Measurements from ENCODE around the gene CYB5RL. TPM values are rescaled to one million over a fixed set of nuclear protein-coding genes. Genes with fewer than 3 reads are reported as not detected.

Gene CYB5RL
- total and polyA plus RNA-seq, 2 experiments from 2014 or later = 4.5 to 7.5 TPM

DNA sequence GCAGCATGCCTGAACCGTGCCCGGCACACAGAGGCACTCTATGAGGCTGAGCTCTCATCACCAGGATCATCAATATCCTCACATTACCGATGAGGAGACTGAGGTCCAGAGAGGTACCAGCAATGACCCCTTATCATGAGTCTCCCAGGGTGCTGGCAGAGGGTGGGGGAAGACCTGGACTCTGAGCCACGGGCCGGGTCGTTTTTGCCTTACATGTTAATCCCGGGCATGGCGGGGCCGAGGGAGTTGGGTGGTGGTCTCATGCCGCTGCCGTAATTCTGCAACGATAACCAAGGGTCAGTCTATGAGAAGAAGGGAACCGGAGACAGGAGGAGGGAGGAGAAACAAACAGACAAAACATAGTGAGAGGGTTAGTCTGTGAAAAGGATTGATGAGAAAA lies 43.2 kb upstream of the CYB5RL start:
- H3K4me2 ChIP-seq = no peak overlapping the region
- TF ChIP-seq EZH2phosphoT487 (IDR thresholded peaks at IDR 0.05; ENCODE audit: low read depth, severe bottlenecking, unreplicated experiment) (no peak), CTCF (IDR thresholded peaks at IDR 0.05; ENCODE audit: poor library complexity) (no peak), EZH2 (IDR thresholded peaks at IDR 0.05; ENCODE audit: borderline replicate concordance) (no peak)
- no peak for DNase-seq (ENCODE audit: low spot score)
- no peaks in the 10 kb centered on the region for H3K36me3 ChIP-seq (replicated peaks; ENCODE audit: insufficient read depth, low read depth)
- no peaks in the 10 kb centered on the region for H3K9me2 ChIP-seq (replicated peaks; ENCODE audit: insufficient read depth)
- no peaks in the 10 kb centered on the region for H4K20me1 ChIP-seq (ENCODE audit: insufficient read depth, poor library complexity, severe bottlenecking)
- H3K79me2 ChIP-seq = no peaks in the 10 kb centered on the region
- no peak overlapping the region for H2AFZ ChIP-seq
- no peaks in the 10 kb centered on the region for H3K4me1 ChIP-seq (ENCODE audit: insufficient read depth)
- no peaks in the 10 kb centered on the region for H3K27me3 ChIP-seq
- H3K4me3 ChIP-seq = no peak overlapping the region
- 95% methylated on average over 13 of the region's 13 CpGs for WGBS (ENCODE audit: low lambda C conversion rate, missing lambda C conversion rate)
- no peak overlapping the region for H3K27ac ChIP-seq
- no peaks in the 10 kb centered on the region for H3K9me3 ChIP-seq (ENCODE audit: low read depth)

DNA sequence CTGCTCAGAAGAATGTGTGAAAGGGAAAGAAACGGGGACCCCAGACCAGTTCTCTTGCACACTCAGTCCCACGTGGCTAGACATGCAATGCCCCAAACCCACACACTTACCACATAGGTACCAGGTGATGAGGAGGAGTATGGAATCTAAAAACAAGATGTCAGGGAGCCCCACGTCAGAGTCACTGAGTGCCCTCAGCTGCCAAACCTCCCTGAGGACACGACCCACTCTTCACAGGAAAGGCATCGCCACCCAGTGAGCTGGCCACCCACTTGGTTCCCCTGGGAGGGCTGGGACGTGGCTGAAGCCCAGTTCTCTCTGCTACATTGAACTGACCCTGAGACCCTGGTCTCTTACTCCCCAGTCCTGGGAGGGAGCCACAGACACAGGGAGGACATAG lies 41.5 kb upstream of the CYB5RL start:
- Histone ChIP-seq H3K9me2 (replicated peaks; ENCODE audit: insufficient read depth) (no peaks in the 10 kb centered on the region), H3K9me3 (ENCODE audit: low read depth) (no peaks in the 10 kb centered on the region), H3K36me3 (replicated peaks; ENCODE audit: insufficient read depth, low read depth) (no peaks in the 10 kb centered on the region), H3K27me3 (no peaks in the 10 kb centered on the region), H3K79me2 (no peaks in the 10 kb centered on the region), H4K20me1 (ENCODE audit: insufficient read depth, poor library complexity, severe bottlenecking) (no peaks in the 10 kb centered on the region), H3K27ac (no peak overlapping the region), H3K4me2 (no peak overlapping the region), H3K4me1 (ENCODE audit: insufficient read depth) (no peaks in the 10 kb centered on the region), H2AFZ (no peak overlapping the region), H3K4me3 (no peak overlapping the region)
- 93% methylated on average over 6 of the region's 6 CpGs for WGBS (ENCODE audit: low lambda C conversion rate, missing lambda C conversion rate)
- TF ChIP-seq CTCF (IDR thresholded peaks at IDR 0.05; ENCODE audit: poor library complexity) (no peak), EZH2phosphoT487 (IDR thresholded peaks at IDR 0.05; ENCODE audit: low read depth, severe bottlenecking, unreplicated experiment) (no peak), EZH2 (IDR thresholded peaks at IDR 0.05; ENCODE audit: borderline replicate concordance) (no peak)
- DNase-seq (ENCODE audit: low spot score) = no peak

DNA sequence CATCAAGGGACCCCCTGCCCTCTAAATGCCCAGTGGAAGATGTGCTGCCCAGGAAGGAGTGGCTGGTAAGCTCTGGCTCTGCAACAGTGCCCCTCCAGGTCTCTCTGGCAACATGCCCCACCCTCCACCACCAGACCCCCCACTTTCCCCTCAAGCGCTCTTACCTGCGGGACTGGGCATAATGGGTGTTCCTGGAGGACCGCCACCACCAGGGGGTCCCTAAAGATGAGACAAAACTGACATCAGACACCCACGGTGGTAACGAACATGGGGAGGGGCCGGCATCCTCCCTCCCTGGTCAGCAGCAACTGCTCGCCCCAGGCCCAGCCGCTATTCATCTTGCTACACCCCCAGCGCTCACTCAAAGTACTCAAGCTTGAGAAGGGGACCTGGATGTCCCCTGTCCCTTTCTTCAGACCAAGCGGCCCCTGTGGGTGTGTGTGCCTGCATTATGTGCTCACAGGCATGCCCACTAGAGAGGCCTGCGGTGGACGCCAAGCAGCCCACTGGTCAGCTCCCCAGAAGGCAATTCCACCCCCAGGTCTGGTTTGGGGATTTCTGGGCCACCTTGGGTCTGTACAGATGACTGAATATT lies 41.0 kb upstream of the CYB5RL start:
- Histone ChIP-seq H3K4me3 (no peak overlapping the region), H3K79me2 (no peaks in the 10 kb centered on the region), H3K4me1 (ENCODE audit: insufficient read depth) (no peaks in the 10 kb centered on the region), H3K27ac (no peak overlapping the region), H3K36me3 (replicated peaks; ENCODE audit: insufficient read depth, low read depth) (no peaks in the 10 kb centered on the region), H4K20me1 (ENCODE audit: insufficient read depth, poor library complexity, severe bottlenecking) (no peaks in the 10 kb centered on the region), H3K9me3 (ENCODE audit: low read depth) (no peaks in the 10 kb centered on the region), H3K9me2 (replicated peaks; ENCODE audit: insufficient read depth) (no peaks in the 10 kb centered on the region), H3K27me3 (no peaks in the 10 kb centered on the region), H3K4me2 (no peak overlapping the region), H2AFZ (no peak overlapping the region)
- 94% methylated on average over 12 of the region's 12 CpGs for WGBS (ENCODE audit: low lambda C conversion rate, missing lambda C conversion rate)
- no peak for DNase-seq (ENCODE audit: low spot score)
- TF ChIP-seq EZH2phosphoT487 (IDR thresholded peaks at IDR 0.05; ENCODE audit: low read depth, severe bottlenecking, unreplicated experiment) (no peak), EZH2 (IDR thresholded peaks at IDR 0.05; ENCODE audit: borderline replicate concordance) (no peak), CTCF (IDR thresholded peaks at IDR 0.05; ENCODE audit: poor library complexity) (no peak)
